Bone marrow (tissue), 2 donors: ENCODE results near the gene SPAG16.
"Not testable (repeated sequence)": the region's sequence is repeated elsewhere in the genome, so short reads cannot be mapped to it uniquely, and the experiment has no call there.

Experiments
- DNase-seq, 2 donors: peaks; one replicate each; lab custom pipeline; 2025; lab: John Stamatoyannopoulos, UW

The SPAG16 gene

DNA sequence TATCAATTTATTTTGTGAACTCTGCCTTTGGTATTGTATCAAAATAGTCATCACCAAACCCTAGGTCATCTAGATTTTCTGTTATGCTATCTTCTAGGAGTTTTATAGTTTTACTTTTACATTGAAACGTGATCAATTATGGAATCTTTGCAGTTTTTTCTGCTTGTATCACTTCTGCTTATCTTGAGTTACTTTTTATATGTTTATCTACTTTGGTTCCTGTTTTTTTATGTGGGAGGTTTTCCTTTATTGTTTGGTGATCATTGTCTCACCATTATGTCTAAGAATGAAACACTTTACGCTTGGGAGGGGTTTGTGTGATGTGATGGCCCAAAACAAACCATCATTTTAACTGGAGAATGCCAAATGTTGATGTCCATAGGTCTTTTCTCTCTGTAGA lies 261.2 kb downstream of the SPAG16 start:
- DNase-seq: no peak

- no peak for DNase-seq
Measured at GRCh38 chr2:213545964-213546475, 261.8 kb downstream of the SPAG16 start.

DNA sequence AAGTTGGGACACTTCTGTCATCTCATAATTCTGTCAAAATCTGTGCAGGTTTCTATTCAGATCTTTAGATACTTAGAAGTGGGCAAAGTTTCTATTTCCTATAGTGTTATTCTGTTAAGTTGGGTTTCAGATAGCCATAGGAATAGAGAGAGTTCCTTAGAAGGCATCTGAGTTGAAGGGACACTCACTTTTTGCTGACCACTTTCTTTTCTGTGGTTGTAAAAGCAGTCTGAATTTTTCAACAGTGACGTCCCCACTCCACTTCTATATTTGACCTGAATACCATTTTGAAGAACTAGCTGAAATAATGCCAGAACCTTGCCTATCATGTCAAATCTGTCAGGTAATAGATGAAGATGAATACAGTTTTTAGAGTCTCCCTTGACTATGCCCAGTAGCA lies 267.3 kb downstream of the SPAG16 start:
- DNase-seq: no peak

DNA sequence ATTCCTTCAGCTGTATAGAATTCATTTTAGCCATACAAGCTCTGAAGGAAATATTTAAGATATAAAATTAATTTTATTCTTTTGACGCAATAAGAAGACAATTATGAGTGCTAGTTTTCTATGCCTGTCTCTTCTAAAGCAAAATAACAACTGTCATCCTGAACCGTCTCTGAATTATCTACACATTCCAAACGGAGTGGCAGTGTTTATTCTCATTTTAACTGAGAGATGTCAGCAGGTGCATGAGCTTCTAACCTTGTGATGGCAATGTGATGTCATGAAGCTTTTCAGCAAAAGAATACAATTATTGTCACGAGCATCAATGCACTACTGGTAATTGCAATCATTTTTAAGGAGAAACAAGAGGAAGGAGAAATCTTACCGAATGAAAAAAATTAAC lies 274.8 kb downstream of the SPAG16 start:
- DNase-seq: no peak

DNA sequence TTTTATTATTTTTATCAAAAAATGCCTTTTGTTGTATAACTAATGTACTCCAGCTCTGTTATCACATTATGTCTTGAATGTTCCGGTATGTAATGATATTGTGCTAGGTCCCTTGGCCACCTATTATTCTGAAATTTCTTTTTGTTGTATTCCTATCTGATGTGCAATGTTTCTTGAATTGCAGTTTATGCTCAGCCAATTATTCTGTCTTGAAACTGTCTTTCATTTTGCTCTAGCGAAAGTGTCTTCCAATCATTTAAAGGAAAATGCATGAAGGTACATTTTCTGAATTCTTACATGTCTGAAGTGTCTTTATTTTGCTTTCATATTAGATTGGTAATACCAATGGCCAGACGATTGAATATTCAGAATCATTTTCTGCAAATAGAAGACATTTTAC lies 277.5 kb downstream of the SPAG16 start:
- DNase-seq: no peak

DNA sequence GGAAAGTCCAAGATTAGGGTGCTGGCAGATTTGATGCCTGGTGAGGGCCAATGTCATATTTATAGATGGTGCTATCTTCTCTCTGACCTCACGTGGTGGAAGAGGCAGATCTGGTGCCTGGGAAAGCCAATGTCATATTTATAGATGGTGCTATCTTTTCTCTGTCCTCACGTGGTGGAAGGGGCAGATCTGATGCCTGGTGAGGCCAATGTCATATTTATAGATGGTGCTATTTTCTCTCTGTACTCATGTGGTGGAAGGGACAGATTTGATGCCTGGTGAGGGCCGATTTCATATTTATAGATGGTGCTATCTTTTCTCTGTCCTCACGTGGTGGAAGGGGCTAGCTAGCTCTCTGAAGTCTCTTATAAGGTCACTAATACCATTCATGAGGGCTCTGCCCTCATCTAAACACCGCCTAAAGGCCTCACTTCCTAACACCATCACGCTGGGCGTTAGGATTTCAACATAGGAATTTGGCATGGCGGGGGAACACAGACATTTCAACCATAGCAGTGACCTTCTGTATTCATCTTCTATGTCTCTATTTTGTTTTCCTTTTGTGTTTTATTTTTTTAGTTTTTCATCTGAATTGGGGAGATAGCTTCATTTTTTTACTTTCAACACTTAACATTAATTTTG lies 278.4 kb downstream of the SPAG16 start:
- DNase-seq: no peak

DNA sequence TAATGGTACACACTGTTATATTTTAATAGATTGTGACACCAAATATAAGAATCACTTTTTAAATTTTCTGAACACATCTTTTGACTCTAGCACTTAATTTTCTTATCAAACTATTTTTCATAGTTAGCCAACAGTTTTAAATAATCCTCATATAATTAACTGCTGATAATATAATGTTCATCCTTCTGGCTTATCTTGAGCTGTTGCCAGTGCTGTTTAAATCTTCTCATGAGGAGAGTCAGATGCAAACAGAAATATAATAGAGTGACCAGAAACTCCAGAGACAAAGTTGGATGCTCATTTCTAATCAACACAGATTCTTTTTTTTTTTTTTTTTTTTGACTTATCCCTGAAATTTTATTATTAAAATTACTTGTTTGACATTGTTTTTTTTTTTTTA lies 282.6 kb downstream of the SPAG16 start:
- DNase-seq: no peak

- no peak for DNase-seq
Measured at GRCh38 chr2:213609570-213610170, 325.4 kb downstream of the SPAG16 start.

DNA sequence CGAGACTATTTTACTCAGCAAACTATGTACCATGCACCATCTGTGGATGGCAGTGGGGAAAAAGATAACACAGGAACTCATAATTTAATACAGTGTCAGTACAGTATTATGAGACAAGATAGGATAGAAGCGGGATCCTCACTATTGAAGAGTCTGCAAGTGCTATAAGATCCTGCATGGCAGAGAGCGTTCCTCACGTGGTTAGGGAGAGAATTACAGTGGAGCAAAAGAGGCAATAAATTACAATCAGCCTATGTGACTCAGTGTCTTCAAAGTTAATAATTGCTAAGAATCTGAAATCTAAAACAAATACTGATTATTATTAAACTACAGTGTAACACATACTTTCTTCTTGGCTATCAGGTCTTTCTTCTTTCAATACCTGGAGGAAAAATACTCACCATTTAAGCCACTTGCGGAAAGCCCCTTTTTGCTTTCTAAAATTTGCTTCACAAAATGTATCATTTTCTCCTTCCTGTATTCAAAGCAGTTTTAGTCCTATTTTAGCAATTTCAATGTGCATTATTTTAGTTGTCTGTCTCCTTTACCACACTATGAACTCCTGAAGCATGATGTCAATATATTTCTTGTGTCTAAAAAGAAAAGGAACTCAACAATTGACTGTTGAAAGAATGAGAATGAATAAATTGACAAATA lies 342.9 kb downstream of the SPAG16 start:
- DNase-seq: no peak

GRCh38 chr2:213627835-213628460 lies 343.7 kb downstream of the SPAG16 start:
- no peak for DNase-seq

DNA sequence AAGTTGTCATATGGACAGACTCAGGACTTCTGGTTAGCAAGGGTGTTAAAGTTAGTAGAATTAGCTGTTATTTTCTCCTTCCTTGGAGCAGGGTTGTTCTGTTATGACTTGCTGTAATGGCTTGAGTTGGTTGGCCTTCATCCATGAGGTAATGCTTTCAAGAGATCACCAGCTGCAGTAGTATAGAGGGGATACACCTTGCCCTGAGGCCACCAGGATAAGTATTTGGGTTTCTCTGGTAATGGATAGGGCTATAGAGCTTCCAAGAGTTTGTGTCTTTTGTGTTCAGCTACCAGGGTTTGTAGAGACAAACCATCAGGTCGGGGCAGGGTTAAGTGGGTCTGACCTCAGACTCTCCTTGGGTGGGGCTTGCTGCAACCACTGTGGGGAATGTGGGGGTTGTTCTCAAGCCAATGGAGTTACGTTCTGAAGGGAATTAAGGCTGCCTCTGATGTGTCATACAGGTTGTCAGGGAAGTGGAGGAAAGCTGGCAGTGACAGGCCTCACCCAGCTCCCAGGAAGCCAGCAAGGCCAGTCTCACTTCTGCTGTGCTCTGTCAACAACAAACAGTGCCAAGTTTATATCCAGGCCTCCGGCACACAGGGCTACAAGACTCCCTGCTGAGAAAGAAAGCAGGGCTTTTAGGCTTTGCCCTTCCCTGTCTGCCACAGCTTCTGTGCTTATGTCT lies 356.6 kb downstream of the SPAG16 start:
- DNase-seq: no peak

DNA sequence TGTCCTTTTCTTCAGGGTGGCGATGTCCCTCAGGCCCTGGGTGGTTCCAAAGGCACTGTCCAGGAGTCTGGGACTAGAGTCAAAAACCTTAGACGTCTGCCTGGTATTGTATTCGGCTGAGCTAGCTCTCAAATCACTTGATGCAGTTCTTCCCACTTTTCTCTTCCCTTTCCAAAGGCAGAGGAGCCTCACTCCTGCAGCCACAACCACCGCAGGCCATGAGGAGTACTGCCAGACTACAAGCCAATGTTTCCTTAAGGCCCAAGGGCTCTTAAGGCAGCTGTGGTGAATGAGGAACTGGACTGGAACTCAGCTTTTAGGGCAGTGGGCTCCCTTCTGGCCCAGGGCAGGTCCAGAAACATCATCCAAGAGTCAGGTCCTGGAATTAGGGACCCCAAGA lies 360.7 kb downstream of the SPAG16 start:
- DNase-seq: no peak

- no peak for DNase-seq
Measured at GRCh38 chr2:213649176-213649575, 364.9 kb downstream of the SPAG16 start.

- DNase-seq: no peak
Measured at GRCh38 chr2:213664817-213665216, 380.6 kb downstream of the SPAG16 start.

DNA sequence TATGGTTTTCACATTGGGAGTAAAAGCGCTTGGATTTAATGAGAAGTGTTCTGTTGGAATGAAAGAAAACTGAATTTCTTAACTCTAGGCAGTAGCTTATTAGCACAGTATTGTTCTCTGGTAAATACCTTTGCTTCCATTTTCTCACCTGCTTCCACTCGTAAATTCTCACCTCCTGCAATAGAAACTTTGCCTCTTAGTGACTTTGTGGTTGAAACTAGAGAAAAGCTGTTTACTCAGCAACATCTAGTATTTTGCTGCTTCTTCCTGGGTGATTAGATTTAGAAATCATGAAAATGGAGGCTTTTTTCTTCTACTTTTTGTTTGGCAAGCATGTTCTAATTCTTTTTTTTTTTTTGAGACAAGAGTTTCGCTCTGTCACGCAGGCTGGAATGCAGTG lies 385.4 kb downstream of the SPAG16 start:
- DNase-seq: no peak

- no peak for DNase-seq
Measured at GRCh38 chr2:213678437-213679218, 394.4 kb downstream of the SPAG16 start.

GRCh38 chr2:213679894-213680293 lies 395.6 kb downstream of the SPAG16 start:
- DNase-seq: no peak

DNA sequence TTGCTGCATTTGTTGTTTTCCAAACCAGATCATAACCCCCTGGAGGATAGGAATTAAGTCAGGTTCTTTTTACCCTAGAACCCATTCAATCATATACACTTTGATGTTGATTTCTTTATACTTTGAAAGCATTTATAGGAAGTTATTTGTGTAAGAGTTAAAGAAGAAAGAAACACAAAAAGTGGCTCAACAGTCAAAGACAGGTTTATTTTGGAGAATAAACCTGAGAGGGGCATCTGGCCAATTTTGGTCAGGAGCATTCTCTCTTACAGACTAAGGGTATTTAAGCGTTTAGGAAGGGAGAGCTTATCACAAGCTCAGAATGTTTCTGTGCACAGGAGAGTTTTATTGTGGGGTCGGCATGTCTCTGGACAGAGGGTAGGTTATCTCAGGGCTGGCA lies 398.0 kb downstream of the SPAG16 start:
- DNase-seq: no peak

GRCh38 chr2:213688133-213688532 lies 403.9 kb downstream of the SPAG16 start:
- no peak for DNase-seq

DNA sequence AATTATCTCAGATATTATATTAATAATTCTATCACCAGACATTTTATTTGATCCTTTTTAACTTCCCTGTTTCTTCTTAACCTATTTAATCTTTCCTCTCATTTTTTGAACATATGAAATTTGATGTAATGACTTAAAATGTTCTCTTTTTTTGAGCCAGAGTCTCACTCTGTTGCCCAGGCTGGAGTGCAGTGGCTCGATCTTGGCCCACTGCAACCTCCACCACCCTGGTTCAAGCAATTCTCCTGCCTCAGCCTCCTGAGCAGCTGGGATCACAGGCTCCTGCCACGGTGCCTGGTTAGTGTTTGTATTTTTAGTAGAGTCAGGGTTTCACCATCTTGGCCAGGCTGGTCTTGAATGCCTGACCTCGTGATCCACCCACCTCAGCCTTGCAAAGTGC lies 404.6 kb downstream of the SPAG16 start:
- not testable (repeated sequence) for DNase-seq

GRCh38 chr2:213689585-213689984 lies 405.3 kb downstream of the SPAG16 start:
- DNase-seq: no peak

DNA sequence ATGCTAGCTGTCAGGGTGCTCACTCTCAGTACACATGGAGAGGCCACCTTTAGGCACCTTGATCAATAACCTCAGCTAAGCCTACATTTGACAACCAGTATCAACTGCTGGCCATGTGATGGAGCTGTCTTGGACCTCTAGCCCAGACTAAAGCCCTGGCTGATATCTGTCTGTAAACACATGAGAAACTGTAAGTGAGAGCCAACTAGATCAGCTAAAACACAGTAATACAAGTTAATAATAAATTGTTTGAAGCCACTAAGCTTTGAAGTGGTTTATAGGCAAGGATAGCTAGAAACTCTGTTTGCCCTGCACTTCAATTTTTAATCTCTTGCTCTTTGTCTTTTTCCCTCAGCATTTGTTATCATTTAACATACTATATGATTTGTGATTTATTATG lies 407.1 kb downstream of the SPAG16 start:
- no peak for DNase-seq
